Vagina (tissue), 2 donors: ENCODE results near the gene DHRSX.

Experiments used
- CTCF ChIP-seq, 3 experiments: fragments of 450-650 bp in 2 of 3; fragments of 200-600 bp in 1 of 3; sonication (generic) in 1 of 3; IDR thresholded peaks; one replicate each; pipeline ENCODE4 v1.5.1; 2017 to 2019; ENCODE audit warnings: antibody characterized with exemption in 3 of 3, mild to moderate bottlenecking in 2 of 3, moderate library complexity in 2 of 3
- POLR2A ChIP-seq, 2 donors: fragments of 450-650 bp; IDR thresholded peaks; one replicate each; pipeline ENCODE4 v1.6.1; 2017; ENCODE audit warnings: antibody characterized with exemption in 2 of 2, mild to moderate bottlenecking in 2 of 2, moderate library complexity in 2 of 2

- TF ChIP-seq CTCF (IDR thresholded peaks at IDR 0.05) (no peak), POLR2A (IDR thresholded peaks at IDR 0.05) (no peak)
These were observed 182.4 kb downstream of the DHRSX start for GRCh38 chrX:2318371-2318770.
